ENCODE data around the gene SLC7A14.
A peak's percentile ranks its signal among the peaks of the same experiment; 100 is the strongest.

SLC7A14 gene

GRCh38 chr3:170565495-170565894 is 20.4 kb downstream of the SLC7A14 start:
- no peaks in the 10 kb centered on the region for H3K27me3 Mint-ChIP-seq
- H3K27ac Mint-ChIP-seq, result no peak overlapping the region
- ATAC-seq, result peak; percentile 24
- no peaks in the 10 kb centered on the region for H3K36me3 Mint-ChIP-seq
- peaks cover 2% of the 10 kb centered on the region for H3K9me3 Mint-ChIP-seq
- no peak overlapping the region for H3K4me3 Mint-ChIP-seq
- peaks cover 16% of the 10 kb centered on the region for H3K4me1 Mint-ChIP-seq

- H3K27me3 Mint-ChIP-seq, result peaks cover 4% of the 10 kb centered on the region
- ATAC-seq, result no peak
- H3K27ac Mint-ChIP-seq, result no peak overlapping the region
- H3K36me3 Mint-ChIP-seq, result no peaks in the 10 kb centered on the region
- no peaks in the 10 kb centered on the region for H3K9me3 Mint-ChIP-seq
- peaks cover 16% of the 10 kb centered on the region for H3K4me1 Mint-ChIP-seq
- no peak overlapping the region for H3K4me3 Mint-ChIP-seq
Measured at GRCh38 chr3:170564664-170565063, 21.2 kb downstream of the SLC7A14 start.

GRCh38 chr3:170563712-170564423 is 22.0 kb downstream of the SLC7A14 start:
- Mint-ChIP-seq H3K27me3 (peaks cover 8% of the 10 kb centered on the region), H3K4me1 (peaks cover 16% of the 10 kb centered on the region), H3K9me3 (no peaks in the 10 kb centered on the region), H3K4me3 (no peak overlapping the region), H3K27ac (no peak overlapping the region), H3K36me3 (no peaks in the 10 kb centered on the region)
- ATAC-seq, result peak; percentile 93

DNA sequence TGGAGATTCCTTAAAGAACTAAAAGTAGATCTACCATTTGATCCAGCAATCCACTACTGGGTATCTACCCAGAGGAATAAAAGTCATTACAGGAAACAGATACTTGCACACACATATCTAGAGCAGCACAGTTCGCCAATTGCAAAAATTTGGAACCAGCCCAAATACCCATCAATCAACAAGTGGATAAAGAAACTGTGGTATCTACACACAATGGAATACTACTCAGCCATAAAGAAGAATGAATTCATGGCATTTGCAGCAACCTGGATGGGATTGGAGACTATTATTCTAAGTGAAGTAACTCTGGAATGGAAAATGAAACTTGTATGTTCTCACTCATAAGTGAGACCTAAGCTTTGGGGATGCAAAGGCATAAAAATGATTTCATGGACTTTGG is 23.8 kb downstream of the SLC7A14 start:
- Mint-ChIP-seq H3K4me1 (peaks cover 16% of the 10 kb centered on the region), H3K36me3 (no peaks in the 10 kb centered on the region), H3K4me3 (no peak overlapping the region), H3K27ac (no peak overlapping the region), H3K9me3 (no peaks in the 10 kb centered on the region), H3K27me3 (peaks cover 19% of the 10 kb centered on the region)
- no peak for ATAC-seq

GRCh38 chr3:170560717-170561382 is 25.0 kb downstream of the SLC7A14 start:
- no peak overlapping the region for H3K4me3 Mint-ChIP-seq
- no peaks in the 10 kb centered on the region for H3K9me3 Mint-ChIP-seq
- H3K27ac Mint-ChIP-seq, result no peak overlapping the region
- H3K4me1 Mint-ChIP-seq, result peaks cover 16% of the 10 kb centered on the region
- ATAC-seq, result no peak
- peaks cover 21% of the 10 kb centered on the region for H3K27me3 Mint-ChIP-seq
- H3K36me3 Mint-ChIP-seq, result no peaks in the 10 kb centered on the region

GRCh38 chr3:170560296-170560695 is 25.6 kb downstream of the SLC7A14 start:
- peaks cover 16% of the 10 kb centered on the region for H3K4me1 Mint-ChIP-seq
- peaks cover 21% of the 10 kb centered on the region for H3K27me3 Mint-ChIP-seq
- H3K9me3 Mint-ChIP-seq, result no peaks in the 10 kb centered on the region
- H3K36me3 Mint-ChIP-seq, result no peaks in the 10 kb centered on the region
- no peak for ATAC-seq
- H3K27ac Mint-ChIP-seq, result no peak overlapping the region
- H3K4me3 Mint-ChIP-seq, result no peak overlapping the region

DNA sequence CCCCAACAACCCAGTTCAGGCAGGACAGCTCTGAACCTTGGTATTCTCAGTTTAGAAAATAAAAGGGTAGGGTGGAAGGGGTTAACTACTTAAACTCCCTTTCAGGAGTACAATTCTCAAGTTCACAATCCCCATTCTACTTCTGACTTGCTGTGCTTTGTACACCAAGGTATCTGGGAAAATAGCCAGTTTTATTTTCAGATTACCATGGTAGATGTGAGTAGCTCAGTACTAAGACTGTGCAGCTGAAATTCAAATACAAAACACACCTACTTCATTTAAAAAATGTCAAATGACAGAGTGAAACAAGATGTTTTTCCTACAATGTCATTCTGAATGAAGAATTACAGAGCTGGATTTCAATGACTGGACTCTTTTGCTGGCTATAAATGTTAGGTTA is 27.4 kb downstream of the SLC7A14 start:
- H3K27me3 Mint-ChIP-seq, result peaks cover 30% of the 10 kb centered on the region
- H3K36me3 Mint-ChIP-seq, result no peaks in the 10 kb centered on the region

GRCh38 chr3:170555329-170555728 is 30.5 kb downstream of the SLC7A14 start:
- Mint-ChIP-seq H3K27me3 (peaks cover 42% of the 10 kb centered on the region), H3K27ac (no peak overlapping the region), H3K9me3 (no peaks in the 10 kb centered on the region), H3K4me1 (no peaks in the 10 kb centered on the region), H3K36me3 (no peaks in the 10 kb centered on the region), H3K4me3 (no peak overlapping the region)
- ATAC-seq, result no peak

More for the DNA sequence above, 27.4 kb downstream of the SLC7A14 start:
- Mint-ChIP-seq H3K9me3 (no peaks in the 10 kb centered on the region), H3K4me1 (no peaks in the 10 kb centered on the region), H3K4me3 (no peak overlapping the region), H3K27ac (no peak overlapping the region)
- ATAC-seq, result no peak

GRCh38 chr3:170553788-170554757 is 31.8 kb downstream of the SLC7A14 start:
- H3K27me3 Mint-ChIP-seq, result peaks cover 34% of the 10 kb centered on the region
- H3K4me1 Mint-ChIP-seq, result no peaks in the 10 kb centered on the region
- H3K4me3 Mint-ChIP-seq, result no peak overlapping the region
- no peak for ATAC-seq
- no peaks in the 10 kb centered on the region for H3K36me3 Mint-ChIP-seq
- H3K27ac Mint-ChIP-seq, result no peak overlapping the region
- H3K9me3 Mint-ChIP-seq, result no peaks in the 10 kb centered on the region

- ATAC-seq, result no peak
- H3K4me3 Mint-ChIP-seq, result no peak overlapping the region
- H3K4me1 Mint-ChIP-seq, result no peaks in the 10 kb centered on the region
- no peak overlapping the region for H3K27ac Mint-ChIP-seq
- no peaks in the 10 kb centered on the region for H3K36me3 Mint-ChIP-seq
- H3K9me3 Mint-ChIP-seq, result no peaks in the 10 kb centered on the region
- H3K27me3 Mint-ChIP-seq, result peaks cover 21% of the 10 kb centered on the region
Measured at GRCh38 chr3:170551252-170551651, 34.6 kb downstream of the SLC7A14 start.

DNA sequence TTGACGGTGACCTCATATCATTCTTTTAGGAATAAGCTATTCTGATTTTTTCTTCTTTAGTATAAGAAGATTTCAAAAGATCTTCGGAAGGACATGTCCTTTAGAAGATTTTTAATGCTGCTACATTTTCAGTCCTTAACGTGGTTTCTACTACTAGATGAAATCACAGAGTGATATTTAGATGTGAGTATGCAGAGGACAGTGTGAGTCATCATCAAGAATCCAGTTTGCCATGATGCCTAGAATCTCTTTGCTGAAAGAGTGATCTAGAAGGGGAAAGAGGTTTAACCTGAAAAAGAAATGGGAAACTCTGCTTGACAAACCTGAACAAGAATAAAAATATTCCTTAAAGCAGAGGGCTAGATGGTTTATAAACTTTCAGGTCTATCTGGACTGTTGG is 43.2 kb downstream of the SLC7A14 start:
- H3K36me3 Mint-ChIP-seq, result no peaks in the 10 kb centered on the region
- no peak overlapping the region for H3K4me3 Mint-ChIP-seq
- H3K9me3 Mint-ChIP-seq, result no peaks in the 10 kb centered on the region
- no peak for ATAC-seq
- no peaks in the 10 kb centered on the region for H3K4me1 Mint-ChIP-seq
- peaks cover 16% of the 10 kb centered on the region for H3K27me3 Mint-ChIP-seq
- H3K27ac Mint-ChIP-seq, result no peak overlapping the region

GRCh38 chr3:170539897-170540296 is 46.0 kb downstream of the SLC7A14 start:
- H3K27ac Mint-ChIP-seq, result no peak overlapping the region
- H3K27me3 Mint-ChIP-seq, result peaks cover 26% of the 10 kb centered on the region
- no peak overlapping the region for H3K4me3 Mint-ChIP-seq
- no peaks in the 10 kb centered on the region for H3K36me3 Mint-ChIP-seq
- no peaks in the 10 kb centered on the region for H3K9me3 Mint-ChIP-seq
- H3K4me1 Mint-ChIP-seq, result no peaks in the 10 kb centered on the region
- no peak for ATAC-seq

- peaks cover 26% of the 10 kb centered on the region for H3K27me3 Mint-ChIP-seq
- no peaks in the 10 kb centered on the region for H3K9me3 Mint-ChIP-seq
- H3K4me1 Mint-ChIP-seq, result no peaks in the 10 kb centered on the region
- no peak for ATAC-seq
- no peaks in the 10 kb centered on the region for H3K36me3 Mint-ChIP-seq
- no peak overlapping the region for H3K27ac Mint-ChIP-seq
- H3K4me3 Mint-ChIP-seq, result no peak overlapping the region
Measured at GRCh38 chr3:170536712-170537111, 49.2 kb downstream of the SLC7A14 start.

DNA sequence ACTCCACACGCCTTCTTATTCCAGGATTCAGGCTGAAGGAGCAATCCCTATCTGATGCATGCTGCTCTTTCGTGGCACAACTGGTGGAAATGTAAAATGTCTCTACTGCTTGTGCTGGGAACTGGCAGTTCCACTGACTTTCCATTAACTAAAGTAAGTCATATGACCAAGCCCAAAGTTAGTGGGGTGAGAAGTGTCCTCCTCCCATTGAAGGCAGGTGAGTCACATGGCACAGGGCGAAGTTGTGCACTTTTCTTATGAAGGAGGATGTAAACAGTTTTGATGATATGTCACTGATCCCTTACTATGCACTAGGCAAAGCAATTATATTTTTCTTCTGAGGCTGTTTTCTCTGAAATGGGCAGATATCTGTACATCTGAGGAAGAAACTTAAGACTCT is 51.6 kb downstream of the SLC7A14 start:
- H3K4me3 Mint-ChIP-seq, result no peak overlapping the region
- no peaks in the 10 kb centered on the region for H3K36me3 Mint-ChIP-seq
- no peak for ATAC-seq
- H3K4me1 Mint-ChIP-seq, result no peaks in the 10 kb centered on the region
- peaks cover 22% of the 10 kb centered on the region for H3K27me3 Mint-ChIP-seq
- H3K9me3 Mint-ChIP-seq, result no peaks in the 10 kb centered on the region
- no peak overlapping the region for H3K27ac Mint-ChIP-seq

DNA sequence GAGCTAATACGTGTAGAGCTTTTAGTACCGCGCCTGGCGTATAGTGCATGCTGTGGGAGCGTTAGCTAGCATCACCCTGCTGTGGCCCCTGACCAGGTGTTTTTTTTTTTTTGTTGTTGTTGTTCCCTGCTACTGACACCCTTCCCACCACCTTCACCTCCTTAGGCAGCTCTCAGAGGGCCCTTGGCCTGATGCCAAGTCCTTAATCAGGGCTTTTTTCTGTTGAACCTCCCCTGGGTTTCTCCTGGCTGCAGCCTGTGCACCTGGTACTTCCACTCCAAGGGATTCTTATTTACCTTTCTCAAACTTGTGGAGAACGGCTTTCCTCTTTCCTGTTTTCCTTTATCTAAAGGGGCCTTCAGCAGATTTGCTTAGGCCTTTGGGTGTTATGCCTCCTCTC is 53.3 kb downstream of the SLC7A14 start:
- Mint-ChIP-seq H3K4me1 (no peaks in the 10 kb centered on the region), H3K4me3 (no peak overlapping the region), H3K27me3 (peaks cover 9% of the 10 kb centered on the region), H3K36me3 (no peaks in the 10 kb centered on the region), H3K9me3 (no peaks in the 10 kb centered on the region), H3K27ac (no peak overlapping the region)
- ATAC-seq, result peak; percentile 5
